RWPE2 (cell line): ENCODE data around the gene PTPRD.

Experiments used
- ATAC-seq: fragments of 200-7000 bp; cut with Tn5 transposase; 3 replicates; pipeline ENCODE4 v1.9.1; 2021; ENCODE audit warnings: low read depth
- DNase-seq: peaks from one replicate; pipeline ENCODE4 v3.0.0-alpha.2; 2020; ENCODE audit warnings: low spot score
- H3K27ac ChIP-seq: fragments of 450-650 bp; 2 replicates; pipeline ENCODE4 v1.5.1; 2017; ENCODE audit warnings: mild to moderate bottlenecking; ENCODE audit not compliant: poor library complexity, severe bottlenecking
- H3K27me3 ChIP-seq: fragments of 250-450 bp; sonication (Bioruptor Pico); 2 replicates; pipeline ENCODE4 v1.5.1; 2021; ENCODE audit warnings: mild to moderate bottlenecking, moderate library complexity; ENCODE audit not compliant: insufficient read depth, poor library complexity, severe bottlenecking
- H3K36me3 ChIP-seq: fragments of 250-450 bp; sonication (Bioruptor Pico); 2 replicates; pipeline ENCODE4 v1.5.1; 2020; ENCODE audit warnings: low read depth, mild to moderate bottlenecking, moderate library complexity
- H3K4me1 ChIP-seq: fragments of 250-450 bp; sonication (Bioruptor Pico); 2 replicates; pipeline ENCODE4 v1.5.1; 2021; ENCODE audit warnings: mild to moderate bottlenecking, moderate library complexity; ENCODE audit not compliant: insufficient read depth, poor library complexity, severe bottlenecking
- H3K4me3 ChIP-seq: fragments of 250-450 bp; sonication (Bioruptor Pico); 2 replicates; pipeline ENCODE4 v1.5.1; 2021; ENCODE audit warnings: mild to moderate bottlenecking, moderate library complexity; ENCODE audit not compliant: severe bottlenecking
- H3K9me3 ChIP-seq: fragments of 250-450 bp; sonication (Bioruptor Pico); 2 replicates; pipeline ENCODE4 v1.5.1; 2021; ENCODE audit warnings: mild to moderate bottlenecking, moderate library complexity; ENCODE audit not compliant: severe bottlenecking
- CTCF ChIP-seq: fragments of 450-650 bp; IDR thresholded peaks from one replicate; pipeline ENCODE4 v1.5.1; 2017; ENCODE audit warnings: mild to moderate bottlenecking, moderate library complexity; ENCODE audit not compliant: poor library complexity, severe bottlenecking

The PTPRD gene

GRCh38 chr9:8961186-8961851 lies 1651.5 kb downstream of the PTPRD start:
- Histone ChIP-seq H3K27ac (no peak overlapping the region), H3K9me3 (no peaks in the 10 kb centered on the region), H3K4me1 (no peaks in the 10 kb centered on the region), H3K4me3 (no peak overlapping the region), H3K36me3 (no peaks in the 10 kb centered on the region), H3K27me3 (no peaks in the 10 kb centered on the region)
- DNase-seq (no peak), ATAC-seq (no peak)
- no peak for TF ChIP-seq CTCF

- Histone ChIP-seq H3K4me3 (no peak overlapping the region), H3K36me3 (no peaks in the 10 kb centered on the region), H3K27me3 (no peaks in the 10 kb centered on the region), H3K27ac (no peak overlapping the region), H3K4me1 (no peaks in the 10 kb centered on the region), H3K9me3 (no peaks in the 10 kb centered on the region)
- no peak for TF ChIP-seq CTCF
- DNase-seq (no peak), ATAC-seq (no peak)
Observed at GRCh38 chr9:8960254-8960653, 1652.5 kb downstream of the PTPRD start.

- ATAC-seq = no peak
- Histone ChIP-seq H3K4me1 (no peaks in the 10 kb centered on the region), H3K4me3 (no peak overlapping the region), H3K27me3 (no peaks in the 10 kb centered on the region), H3K27ac (no peak overlapping the region), H3K9me3 (no peaks in the 10 kb centered on the region), H3K36me3 (no peaks in the 10 kb centered on the region)
- no peak for TF ChIP-seq CTCF
- DNase-seq = no peak
Observed at GRCh38 chr9:8958358-8958757, 1654.4 kb downstream of the PTPRD start.

GRCh38 chr9:8955315-8955714 lies 1657.5 kb downstream of the PTPRD start:
- Histone ChIP-seq H3K4me3 (no peak overlapping the region), H3K27ac (no peak overlapping the region), H3K4me1 (no peaks in the 10 kb centered on the region), H3K9me3 (no peaks in the 10 kb centered on the region), H3K27me3 (no peaks in the 10 kb centered on the region), H3K36me3 (no peaks in the 10 kb centered on the region)
- TF ChIP-seq CTCF = no peak
- DNase-seq (no peak), ATAC-seq (no peak)

GRCh38 chr9:8946461-8946860 lies 1666.3 kb downstream of the PTPRD start:
- Histone ChIP-seq H3K27me3 (no peaks in the 10 kb centered on the region), H3K4me1 (no peaks in the 10 kb centered on the region), H3K9me3 (no peaks in the 10 kb centered on the region), H3K4me3 (no peak overlapping the region), H3K27ac (no peak overlapping the region), H3K36me3 (no peaks in the 10 kb centered on the region)
- no peak for ATAC-seq
- DNase-seq = no peak
- TF ChIP-seq CTCF = no peak
